Vagina (tissue), 2 donors: Measurements from ENCODE around the gene XKR7. TPM values are rescaled to one million over a fixed set of nuclear protein-coding genes. Genes with fewer than 3 reads are reported as not detected.

Source experiments
- DNase-seq, 2 donors: peaks; one replicate each; pipeline ENCODE4 v3.0.0-alpha.2; 2017; ENCODE audit errors: extremely low spot score in 2 of 2
- H3K27ac ChIP-seq: fragments of 200-600 bp; sonication (generic); one replicate; pipeline ENCODE4 v1.5.1; 2019
- H3K27me3 ChIP-seq: fragments of 200-600 bp; sonication (generic); one replicate; pipeline ENCODE4 v1.5.1; 2019
- H3K36me3 ChIP-seq, 2 donors: fragments of 200-600 bp; sonication (generic); one replicate each; pipeline ENCODE4 v1.5.1; 2017 to 2019
- H3K4me1 ChIP-seq: fragments of 200-600 bp; sonication (generic); one replicate; pipeline ENCODE4 v1.5.1; 2019
- H3K4me3 ChIP-seq, 2 donors: fragments of 200-600 bp; sonication (generic); 1 replicate in 1 of 2; 2 replicates in 1 of 2; pipeline ENCODE4 v1.5.1; 2016 to 2019
- H3K9me3 ChIP-seq: fragments of 200-600 bp; sonication (generic); one replicate; pipeline ENCODE4 v1.5.1; 2019
- POLR2A ChIP-seq, 2 donors: fragments of 450-650 bp; IDR thresholded peaks; one replicate each; pipeline ENCODE4 v1.6.1; 2017; ENCODE audit warnings: antibody characterized with exemption in 2 of 2, mild to moderate bottlenecking in 2 of 2, moderate library complexity in 2 of 2
- POLR2AphosphoS5 ChIP-seq, 2 donors: sonication (generic); formaldehyde crosslinking; IDR thresholded peaks; one replicate each; pipeline ENCODE4 v1.9.0; 2017; ENCODE audit warnings: antibody characterized with exemption in 2 of 2, mild to moderate bottlenecking in 2 of 2, low read depth in 1 of 2; ENCODE audit not compliant: insufficient read depth in 1 of 2
- intact Hi-C: fragments of 100-400 bp; cut with DNase I; formaldehyde crosslinking; loops from one replicate; pipeline ENCODE4 v1.15.1; 2023
- total RNA-seq: library from RNA; depleted of rRNA; stranded (reverse); fragments of >200 nt; gene quantifications from one replicate; pipeline ENCODE4 v1.2.3, GENCODE V29; 2016
- TF ChIP-seq, protein P1 (sequence below), 3 experiments: fragments of 450-650 bp in 2 of 3; fragments of 200-600 bp in 1 of 3; sonication (generic) in 1 of 3; IDR thresholded peaks; one replicate each; pipeline ENCODE4 v1.5.1; 2017 to 2019; ENCODE audit warnings: antibody characterized with exemption in 3 of 3, mild to moderate bottlenecking in 2 of 3, moderate library complexity in 2 of 3

XKR7 gene
- total RNA-seq, 1 donor from 2014 or later, result not detected

DNA sequence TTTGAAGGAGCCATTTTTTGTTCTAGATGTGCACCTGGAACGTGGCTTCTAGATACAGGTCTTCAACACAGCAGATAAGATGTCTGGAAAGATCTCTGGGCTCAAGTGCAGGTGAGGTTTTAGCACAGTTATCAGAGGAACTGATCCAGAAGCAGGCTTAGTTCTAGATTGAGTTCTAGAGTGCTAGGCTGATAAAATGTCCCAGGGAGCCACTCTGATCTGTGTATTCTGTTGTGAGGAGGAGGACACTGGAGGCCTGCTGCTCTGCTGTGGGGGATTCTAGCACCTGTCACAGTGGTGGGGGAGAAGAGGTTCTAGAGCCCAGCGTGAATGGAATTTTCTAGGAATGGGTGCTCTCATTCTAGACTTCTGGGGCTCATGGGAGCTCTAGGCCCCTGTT, 30.3 kb downstream of the XKR7 start:
- Histone ChIP-seq H3K4me1 (no peaks in the 10 kb centered on the region), H3K27me3 (no peaks in the 10 kb centered on the region), H3K27ac (no peak overlapping the region), H3K36me3 (no peaks in the 10 kb centered on the region), H3K4me3 (no peak overlapping the region), H3K9me3 (no peaks in the 10 kb centered on the region)
- TF ChIP-seq, protein P1, sequence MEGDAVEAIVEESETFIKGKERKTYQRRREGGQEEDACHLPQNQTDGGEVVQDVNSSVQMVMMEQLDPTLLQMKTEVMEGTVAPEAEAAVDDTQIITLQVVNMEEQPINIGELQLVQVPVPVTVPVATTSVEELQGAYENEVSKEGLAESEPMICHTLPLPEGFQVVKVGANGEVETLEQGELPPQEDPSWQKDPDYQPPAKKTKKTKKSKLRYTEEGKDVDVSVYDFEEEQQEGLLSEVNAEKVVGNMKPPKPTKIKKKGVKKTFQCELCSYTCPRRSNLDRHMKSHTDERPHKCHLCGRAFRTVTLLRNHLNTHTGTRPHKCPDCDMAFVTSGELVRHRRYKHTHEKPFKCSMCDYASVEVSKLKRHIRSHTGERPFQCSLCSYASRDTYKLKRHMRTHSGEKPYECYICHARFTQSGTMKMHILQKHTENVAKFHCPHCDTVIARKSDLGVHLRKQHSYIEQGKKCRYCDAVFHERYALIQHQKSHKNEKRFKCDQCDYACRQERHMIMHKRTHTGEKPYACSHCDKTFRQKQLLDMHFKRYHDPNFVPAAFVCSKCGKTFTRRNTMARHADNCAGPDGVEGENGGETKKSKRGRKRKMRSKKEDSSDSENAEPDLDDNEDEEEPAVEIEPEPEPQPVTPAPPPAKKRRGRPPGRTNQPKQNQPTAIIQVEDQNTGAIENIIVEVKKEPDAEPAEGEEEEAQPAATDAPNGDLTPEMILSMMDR (IDR thresholded peaks at IDR 0.05), result no peak
- TF ChIP-seq POLR2A (IDR thresholded peaks at IDR 0.05), result no peak
- intact Hi-C loops, result no loop called here
- DNase-seq, result no peak

DNA sequence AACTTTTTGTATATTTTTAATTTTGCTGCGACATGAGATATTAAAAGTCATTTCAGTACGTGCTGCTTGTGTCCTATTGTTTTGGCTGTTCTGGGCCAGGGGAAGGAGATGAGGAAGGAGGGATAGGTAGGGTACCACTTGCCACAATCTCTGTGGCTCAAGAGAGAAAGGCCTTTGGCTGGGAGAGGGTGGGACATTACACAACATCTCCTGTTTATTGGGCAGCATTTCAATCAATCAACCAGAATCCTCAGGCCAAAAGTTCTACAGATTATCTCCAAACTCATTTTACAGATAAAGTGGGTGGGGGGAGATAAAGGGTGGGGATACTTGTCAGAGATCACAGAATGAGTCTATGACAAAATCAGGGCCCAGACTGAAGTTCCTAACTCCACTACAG, 35.4 kb downstream of the XKR7 start:
- Histone ChIP-seq H3K36me3 (no peaks in the 10 kb centered on the region), H3K4me1 (no peaks in the 10 kb centered on the region), H3K27me3 (no peaks in the 10 kb centered on the region), H3K4me3 (no peak overlapping the region), H3K27ac (no peak overlapping the region), H3K9me3 (no peaks in the 10 kb centered on the region)
- intact Hi-C loops, result no loop called here
- DNase-seq, result no peak
- no peak for TF ChIP-seq POLR2A (IDR thresholded peaks at IDR 0.05)
- TF ChIP-seq, protein P1 (IDR thresholded peaks at IDR 0.05), result no peak
- no peak for TF ChIP-seq POLR2AphosphoS5 (IDR thresholded peaks at IDR 0.05; ENCODE audit: insufficient read depth in 1 of 2, low read depth in 1 of 2)

DNA sequence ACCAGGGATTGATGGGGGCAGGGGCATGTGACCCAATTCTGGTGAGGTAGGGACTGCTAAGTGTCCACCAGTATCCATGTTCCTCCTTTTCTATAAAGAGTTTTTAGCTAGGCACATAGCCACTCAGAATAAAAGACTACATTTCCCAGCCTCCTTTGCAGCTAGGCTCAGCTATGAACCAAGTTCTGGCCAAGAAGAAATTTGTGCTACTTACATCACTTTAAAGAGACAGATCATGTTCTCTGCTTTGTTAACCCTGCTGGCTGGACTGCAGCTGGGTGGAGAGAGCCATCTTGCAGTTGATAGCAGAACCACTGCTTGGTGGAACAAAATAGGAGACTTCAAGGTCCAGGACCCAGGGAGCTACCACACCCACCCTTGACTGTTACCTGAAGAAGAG, 37.0 kb downstream of the XKR7 start:
- intact Hi-C loops, result no loop called here
- no peaks in the 10 kb centered on the region for H3K4me1 ChIP-seq
- no peak overlapping the region for H3K4me3 ChIP-seq
- no peaks in the 10 kb centered on the region for H3K36me3 ChIP-seq
- DNase-seq, result no peak
- H3K9me3 ChIP-seq, result no peaks in the 10 kb centered on the region
- TF ChIP-seq POLR2AphosphoS5 (IDR thresholded peaks at IDR 0.05; ENCODE audit: insufficient read depth in 1 of 2, low read depth in 1 of 2) (no peak), POLR2A (IDR thresholded peaks at IDR 0.05) (no peak)
- TF ChIP-seq, protein P1 (IDR thresholded peaks at IDR 0.05), result no peak
- H3K27ac ChIP-seq, result no peak overlapping the region
- no peaks in the 10 kb centered on the region for H3K27me3 ChIP-seq

DNA sequence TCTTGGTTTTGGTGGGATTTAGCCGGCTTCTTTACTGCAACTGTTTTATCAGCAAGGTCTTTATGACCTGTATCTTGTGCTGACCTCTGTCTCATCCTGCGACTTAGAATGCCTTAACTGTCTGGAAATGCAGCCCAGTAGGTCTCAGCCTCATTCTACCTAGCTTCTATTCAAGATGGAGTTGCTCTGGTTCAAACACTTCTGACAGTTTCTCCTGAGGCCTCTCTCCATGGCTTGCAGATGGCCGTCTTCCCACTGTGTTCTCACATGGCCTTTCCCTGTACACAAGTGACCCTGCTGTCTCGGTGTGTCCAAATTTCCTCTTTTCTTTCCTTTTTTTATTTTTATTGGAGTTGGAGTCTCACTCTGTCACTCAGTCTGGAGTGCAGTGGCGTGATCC, 38.1 kb downstream of the XKR7 start:
- Histone ChIP-seq H3K36me3 (no peaks in the 10 kb centered on the region), H3K4me1 (no peaks in the 10 kb centered on the region), H3K4me3 (no peak overlapping the region), H3K9me3 (no peaks in the 10 kb centered on the region), H3K27ac (no peak overlapping the region), H3K27me3 (no peaks in the 10 kb centered on the region)
- no peak for DNase-seq
- TF ChIP-seq POLR2A (IDR thresholded peaks at IDR 0.05), result no peak
- TF ChIP-seq, protein P1 (IDR thresholded peaks at IDR 0.05), result no peak
- no peak for TF ChIP-seq POLR2AphosphoS5 (IDR thresholded peaks at IDR 0.05; ENCODE audit: insufficient read depth in 1 of 2, low read depth in 1 of 2)
- intact Hi-C loops, result no loop called here

DNA sequence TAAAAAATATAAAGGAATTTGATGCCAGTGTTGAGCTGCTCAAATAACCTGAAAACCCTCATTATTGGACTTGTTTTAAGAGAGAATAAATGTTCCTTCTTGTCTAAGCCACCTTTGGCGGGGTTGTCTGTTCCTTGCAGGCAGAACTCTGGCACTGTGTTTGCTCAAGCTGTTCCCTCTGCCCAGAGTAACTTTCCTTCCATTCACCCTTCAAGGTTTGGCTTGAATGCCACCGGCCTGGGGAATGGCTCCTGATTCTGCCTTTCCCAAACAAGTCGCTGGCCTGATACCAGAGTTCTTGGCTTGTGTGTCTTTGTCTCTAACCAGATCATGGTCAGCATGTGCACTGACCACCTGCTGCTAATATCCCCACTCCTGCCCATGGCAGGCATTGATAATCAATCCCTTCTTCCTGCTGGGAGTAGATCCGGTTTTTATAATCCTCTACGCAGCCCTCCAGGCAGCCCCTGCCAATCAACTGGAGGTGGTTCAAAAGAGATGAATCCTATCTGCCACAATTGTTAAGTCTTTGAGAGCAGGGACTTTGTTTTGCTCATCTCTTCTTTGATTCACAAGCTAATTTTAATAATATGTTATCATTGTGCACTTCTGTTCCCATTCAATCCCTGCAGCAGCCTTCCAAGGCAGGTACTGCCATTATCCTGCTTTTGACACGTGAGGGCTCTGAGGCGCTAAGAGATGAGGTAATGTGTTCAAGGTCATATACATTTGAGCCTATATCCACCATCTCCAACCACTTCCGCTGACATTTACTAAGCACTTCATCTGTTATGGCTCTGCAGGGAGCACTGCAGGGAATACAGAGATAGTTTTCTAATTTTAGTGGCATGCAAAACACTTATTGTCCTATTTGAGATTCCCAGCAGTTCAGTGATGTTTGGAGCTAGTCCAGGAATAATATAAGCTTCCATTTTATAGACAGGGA, 39.2 kb downstream of the XKR7 start:
- no peak for TF ChIP-seq POLR2A (IDR thresholded peaks at IDR 0.05)
- no peak for TF ChIP-seq POLR2AphosphoS5 (IDR thresholded peaks at IDR 0.05; ENCODE audit: insufficient read depth in 1 of 2, low read depth in 1 of 2)
- TF ChIP-seq, protein P1 (IDR thresholded peaks at IDR 0.05), result no peak
- Histone ChIP-seq H3K27ac (no peak overlapping the region), H3K4me3 (no peak overlapping the region), H3K27me3 (no peaks in the 10 kb centered on the region), H3K36me3 (no peaks in the 10 kb centered on the region), H3K4me1 (no peaks in the 10 kb centered on the region), H3K9me3 (no peaks in the 10 kb centered on the region)
- intact Hi-C loops, result no loop called here
- no peak for DNase-seq
